ENCODE results near the gene AGAP1.

Gene AGAP1

GRCh38 chr2:235575431-235575830 is 81.6 kb downstream of the AGAP1 start:
- H3K27me3 Mint-ChIP-seq: no peaks in the 10 kb centered on the region
- H3K4me3 Mint-ChIP-seq: no peak overlapping the region
- no peaks in the 10 kb centered on the region for H3K36me3 Mint-ChIP-seq
- ATAC-seq (ENCODE audit: low read depth) (no peak), DNase-seq (ENCODE audit: low spot score in 2 of 2) (no peak)
- H3K4me1 Mint-ChIP-seq: no peaks in the 10 kb centered on the region
- peaks cover 2% of the 10 kb centered on the region for H3K9me3 Mint-ChIP-seq
- no peak overlapping the region for H3K27ac Mint-ChIP-seq

DNA sequence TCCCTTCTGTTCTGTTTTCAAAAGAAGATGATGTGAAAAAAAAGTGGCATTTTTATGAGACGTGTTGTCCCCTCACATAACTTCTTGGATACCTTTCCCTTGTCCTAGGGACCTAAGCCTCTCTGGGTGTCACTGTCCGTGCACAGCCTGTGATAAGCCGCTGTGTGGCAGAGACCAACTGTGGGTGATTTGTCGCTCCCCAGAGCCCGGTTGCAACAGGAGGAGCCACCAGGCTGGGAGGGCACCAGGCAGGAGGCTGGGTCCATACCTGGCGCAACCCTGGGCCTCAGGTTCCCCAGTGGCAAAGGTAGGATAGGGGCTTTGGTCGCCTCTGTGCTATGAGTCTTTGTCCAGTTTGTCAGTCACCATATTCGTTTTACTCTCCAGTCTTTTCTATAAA is 82.1 kb downstream of the AGAP1 start:
- no peak overlapping the region for H3K27ac Mint-ChIP-seq
- no peaks in the 10 kb centered on the region for H3K36me3 Mint-ChIP-seq
- DNase-seq (ENCODE audit: low spot score in 2 of 2): no peak
- H3K4me3 Mint-ChIP-seq: no peak overlapping the region
- no peak for ATAC-seq (ENCODE audit: low read depth)
- H3K27me3 Mint-ChIP-seq: no peaks in the 10 kb centered on the region
- peaks cover 2% of the 10 kb centered on the region for H3K9me3 Mint-ChIP-seq
- no peaks in the 10 kb centered on the region for H3K4me1 Mint-ChIP-seq

- Mint-ChIP-seq H3K36me3 (no peaks in the 10 kb centered on the region), H3K27me3 (no peaks in the 10 kb centered on the region), H3K4me3 (no peak overlapping the region), H3K4me1 (no peaks in the 10 kb centered on the region), H3K27ac (no peak overlapping the region), H3K9me3 (peaks cover 2% of the 10 kb centered on the region)
- DNase-seq (ENCODE audit: low spot score in 2 of 2): no peak
- no peak for ATAC-seq (ENCODE audit: low read depth)
Observed at GRCh38 chr2:235576337-235576910, 82.6 kb downstream of the AGAP1 start.

DNA sequence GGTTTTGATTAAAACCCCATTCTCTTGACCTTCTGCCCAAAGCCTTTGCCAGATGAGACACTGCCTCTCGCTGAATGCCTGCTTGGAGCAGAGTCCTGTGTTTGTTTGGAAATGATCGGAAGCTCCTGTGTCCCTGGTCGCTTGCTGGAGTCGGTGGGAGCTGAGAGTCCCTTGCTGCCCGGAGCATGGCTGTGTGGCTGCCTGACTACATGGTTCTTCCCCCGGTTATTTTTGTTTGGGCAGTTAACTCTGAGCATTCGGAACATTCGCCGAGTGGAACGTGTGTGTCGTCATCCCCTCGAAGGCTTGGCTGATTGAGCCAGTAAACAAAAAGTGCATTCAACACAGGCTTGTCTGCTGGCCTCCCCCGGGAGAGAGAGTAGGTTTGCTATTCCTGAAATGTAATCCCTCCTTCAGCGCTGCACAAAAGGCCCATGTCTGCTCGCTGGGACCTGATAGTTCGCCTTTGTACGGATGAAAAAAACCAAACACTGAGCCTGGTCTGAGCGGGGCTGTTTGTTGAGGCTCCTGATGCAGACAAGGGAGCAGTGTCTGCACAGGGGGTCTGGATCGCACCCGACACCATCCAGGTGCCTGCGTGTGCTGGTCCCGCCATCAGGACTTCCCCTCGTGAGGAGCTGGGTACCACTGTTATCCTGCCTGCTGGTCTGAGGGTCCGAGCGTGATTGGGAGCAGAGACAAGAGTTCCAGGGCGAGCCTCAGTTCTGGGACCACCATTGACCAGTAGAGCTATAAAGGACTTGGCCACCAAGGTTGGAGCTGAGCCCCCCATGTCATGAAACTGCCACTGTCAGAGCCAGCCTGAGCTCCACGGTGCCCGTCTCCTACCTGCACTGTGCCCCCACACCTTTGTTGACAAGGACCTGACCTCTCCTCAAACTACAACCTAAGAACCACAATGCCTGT is 83.8 kb downstream of the AGAP1 start:
- Mint-ChIP-seq H3K27ac (no peak overlapping the region), H3K4me1 (no peaks in the 10 kb centered on the region), H3K4me3 (no peak overlapping the region), H3K9me3 (peaks cover 2% of the 10 kb centered on the region), H3K36me3 (no peaks in the 10 kb centered on the region), H3K27me3 (no peaks in the 10 kb centered on the region)
- DNase-seq (ENCODE audit: low spot score in 2 of 2) (no peak), ATAC-seq (ENCODE audit: low read depth) (no peak)

DNA sequence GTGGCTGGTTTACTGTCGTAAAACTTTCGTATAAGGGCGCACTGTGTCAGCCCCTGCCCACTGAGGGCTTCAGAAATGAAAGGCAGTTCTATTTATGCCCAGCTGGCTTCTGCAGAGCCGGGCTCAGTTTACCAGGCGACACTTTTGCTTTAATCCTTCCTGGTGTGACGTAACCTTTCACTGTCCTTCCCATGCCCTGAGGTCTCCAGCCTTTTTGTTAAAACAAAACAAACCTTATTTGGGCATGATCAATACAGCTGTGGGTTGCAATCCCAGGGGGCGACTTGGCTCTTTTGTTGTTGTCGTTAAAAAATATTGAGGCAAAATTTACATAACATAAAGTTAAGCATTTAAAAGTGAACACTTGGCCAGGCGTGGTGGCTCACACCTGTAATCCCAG is 85.3 kb downstream of the AGAP1 start:
- no peaks in the 10 kb centered on the region for H3K4me1 Mint-ChIP-seq
- no peaks in the 10 kb centered on the region for H3K36me3 Mint-ChIP-seq
- no peak overlapping the region for H3K4me3 Mint-ChIP-seq
- no peaks in the 10 kb centered on the region for H3K27me3 Mint-ChIP-seq
- H3K9me3 Mint-ChIP-seq: peaks cover 2% of the 10 kb centered on the region
- no peak for ATAC-seq (ENCODE audit: low read depth)
- DNase-seq (ENCODE audit: low spot score in 2 of 2): no peak
- H3K27ac Mint-ChIP-seq: no peak overlapping the region

DNA sequence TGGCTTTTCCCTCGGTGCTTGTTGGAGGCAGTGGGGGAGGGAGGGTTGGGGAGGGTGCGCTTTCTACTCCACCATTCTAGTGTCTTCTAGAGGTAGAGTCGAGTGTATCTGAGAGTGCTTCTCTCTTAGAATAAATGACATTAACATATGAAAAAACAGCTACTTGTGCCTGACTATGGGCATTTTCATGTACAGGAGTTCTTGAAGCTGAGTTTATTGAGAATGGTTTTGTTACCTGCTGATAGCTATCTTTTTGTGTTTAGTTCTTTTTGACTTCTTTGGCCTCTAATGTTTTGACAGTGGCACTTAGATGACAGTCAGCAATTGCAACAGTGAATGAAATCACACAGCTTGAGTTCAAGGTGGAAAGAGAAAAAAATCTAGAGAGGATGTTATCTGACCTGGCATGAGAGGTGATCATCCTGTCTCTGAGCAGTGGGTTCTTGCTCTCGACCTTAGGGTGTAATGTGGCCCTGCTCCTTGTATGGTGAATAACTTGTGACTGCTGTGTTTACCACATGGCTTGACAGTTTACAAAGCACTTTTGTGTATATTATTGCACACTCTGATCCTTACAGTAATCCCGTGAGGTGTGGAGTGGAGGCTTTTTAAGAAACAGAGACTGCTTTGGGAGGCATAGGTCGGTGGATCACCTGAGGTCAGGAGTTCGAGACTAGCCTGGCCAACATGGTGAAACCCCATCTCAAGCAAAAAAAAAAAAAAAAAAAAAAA is 86.7 kb downstream of the AGAP1 start:
- peaks cover 2% of the 10 kb centered on the region for H3K9me3 Mint-ChIP-seq
- ATAC-seq (ENCODE audit: low read depth) (no peak), DNase-seq (ENCODE audit: low spot score in 2 of 2) (no peak)
- H3K36me3 Mint-ChIP-seq: no peaks in the 10 kb centered on the region
- no peak overlapping the region for H3K4me3 Mint-ChIP-seq
- peaks cover 2% of the 10 kb centered on the region for H3K27me3 Mint-ChIP-seq
- H3K4me1 Mint-ChIP-seq: no peaks in the 10 kb centered on the region
- H3K27ac Mint-ChIP-seq: no peak overlapping the region

GRCh38 chr2:235582081-235582686 is 88.3 kb downstream of the AGAP1 start:
- no peaks in the 10 kb centered on the region for H3K36me3 Mint-ChIP-seq
- no peak overlapping the region for H3K4me3 Mint-ChIP-seq
- H3K27ac Mint-ChIP-seq: no peak overlapping the region
- peaks cover 2% of the 10 kb centered on the region for H3K9me3 Mint-ChIP-seq
- H3K27me3 Mint-ChIP-seq: peaks cover 2% of the 10 kb centered on the region
- DNase-seq (ENCODE audit: low spot score in 2 of 2): no peak
- H3K4me1 Mint-ChIP-seq: no peaks in the 10 kb centered on the region
- no peak for ATAC-seq (ENCODE audit: low read depth)

DNA sequence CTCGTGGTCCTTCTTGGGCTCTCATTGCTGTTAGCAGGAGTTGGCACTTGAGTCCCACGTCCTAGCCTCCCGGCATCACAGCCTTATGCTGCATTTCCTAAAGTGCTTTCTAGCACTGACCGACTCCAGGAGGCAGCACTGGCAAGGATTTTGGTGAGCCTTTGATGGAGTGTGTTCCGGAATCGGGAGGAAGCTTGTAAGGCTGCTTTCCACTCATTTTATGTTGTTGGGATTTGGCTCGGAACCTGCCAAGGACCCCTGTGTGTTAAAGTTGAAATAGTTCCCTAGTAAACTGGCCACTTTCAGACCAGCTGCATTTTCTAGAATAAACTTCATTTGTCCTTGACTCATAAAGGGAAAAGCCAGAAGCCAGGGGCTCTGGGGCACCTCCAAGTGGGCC is 88.9 kb downstream of the AGAP1 start:
- no peak overlapping the region for H3K27ac Mint-ChIP-seq
- H3K27me3 Mint-ChIP-seq: peaks cover 2% of the 10 kb centered on the region
- ATAC-seq (ENCODE audit: low read depth) (no peak), DNase-seq (ENCODE audit: low spot score in 2 of 2) (no peak)
- no peak overlapping the region for H3K4me3 Mint-ChIP-seq
- no peaks in the 10 kb centered on the region for H3K36me3 Mint-ChIP-seq
- no peaks in the 10 kb centered on the region for H3K4me1 Mint-ChIP-seq
- peaks cover 2% of the 10 kb centered on the region for H3K9me3 Mint-ChIP-seq

DNA sequence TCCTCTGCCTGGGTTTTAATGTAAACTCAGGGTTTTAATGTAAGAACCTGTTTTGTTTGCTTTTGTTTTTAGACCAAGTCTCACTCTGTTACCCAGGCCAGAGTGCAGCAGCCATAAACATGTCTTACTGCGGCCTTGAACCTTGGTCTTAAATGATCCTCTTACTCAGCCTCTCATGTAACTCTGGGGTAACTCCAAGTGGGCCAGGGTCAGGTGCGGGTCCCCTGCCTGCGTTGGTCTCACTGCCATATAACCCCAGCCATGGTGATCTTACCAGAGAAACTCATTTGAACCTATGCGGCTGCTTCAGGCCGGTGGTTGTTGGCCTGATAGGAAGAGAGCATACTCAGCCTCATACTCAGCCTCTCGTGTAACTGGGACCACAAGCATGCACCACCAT is 89.3 kb downstream of the AGAP1 start:
- Mint-ChIP-seq H3K27me3 (peaks cover 2% of the 10 kb centered on the region), H3K27ac (no peak overlapping the region), H3K36me3 (no peaks in the 10 kb centered on the region), H3K9me3 (peaks cover 2% of the 10 kb centered on the region), H3K4me3 (no peak overlapping the region), H3K4me1 (no peaks in the 10 kb centered on the region)
- ATAC-seq (ENCODE audit: low read depth) (no peak), DNase-seq (ENCODE audit: low spot score in 2 of 2) (no peak)

DNA sequence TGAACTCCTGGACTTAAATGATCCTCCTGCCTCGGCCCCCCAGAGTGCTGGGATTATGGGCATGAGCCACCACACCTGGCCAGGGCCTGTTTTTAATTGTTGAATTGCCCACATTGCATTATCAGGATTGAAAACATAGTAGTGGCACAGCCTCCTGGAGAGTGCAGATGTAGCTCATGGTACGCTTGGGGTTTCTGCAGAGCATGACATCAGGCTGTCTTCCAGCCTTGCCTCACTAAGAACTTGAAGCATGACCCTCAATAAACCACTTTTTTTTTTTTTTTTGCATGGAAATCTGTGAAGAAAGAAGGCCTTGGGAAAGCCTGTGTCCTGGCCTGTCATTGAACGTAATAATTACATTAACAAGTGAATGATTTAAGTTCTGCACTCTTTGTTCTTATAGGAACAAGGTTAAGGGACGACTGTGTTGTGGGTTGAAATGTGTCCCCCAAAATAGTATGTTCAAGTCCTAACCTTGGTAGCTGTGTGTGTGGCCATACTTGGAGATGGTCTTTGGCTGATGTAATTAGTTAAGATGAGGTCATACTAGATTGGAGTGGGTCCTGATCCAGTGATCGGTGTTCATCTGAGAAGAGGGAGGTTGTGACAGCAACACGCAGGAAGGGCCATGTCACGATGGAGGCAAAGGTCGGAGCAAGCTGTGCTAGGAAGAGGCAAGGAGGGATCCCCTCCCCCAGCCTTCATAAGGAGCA is 90.2 kb downstream of the AGAP1 start:
- H3K36me3 Mint-ChIP-seq: no peaks in the 10 kb centered on the region
- H3K4me3 Mint-ChIP-seq: no peak overlapping the region
- ATAC-seq (ENCODE audit: low read depth) (no peak), DNase-seq (ENCODE audit: low spot score in 2 of 2) (no peak)
- no peaks in the 10 kb centered on the region for H3K4me1 Mint-ChIP-seq
- peaks cover 2% of the 10 kb centered on the region for H3K9me3 Mint-ChIP-seq
- peaks cover 2% of the 10 kb centered on the region for H3K27me3 Mint-ChIP-seq
- no peak overlapping the region for H3K27ac Mint-ChIP-seq

DNA sequence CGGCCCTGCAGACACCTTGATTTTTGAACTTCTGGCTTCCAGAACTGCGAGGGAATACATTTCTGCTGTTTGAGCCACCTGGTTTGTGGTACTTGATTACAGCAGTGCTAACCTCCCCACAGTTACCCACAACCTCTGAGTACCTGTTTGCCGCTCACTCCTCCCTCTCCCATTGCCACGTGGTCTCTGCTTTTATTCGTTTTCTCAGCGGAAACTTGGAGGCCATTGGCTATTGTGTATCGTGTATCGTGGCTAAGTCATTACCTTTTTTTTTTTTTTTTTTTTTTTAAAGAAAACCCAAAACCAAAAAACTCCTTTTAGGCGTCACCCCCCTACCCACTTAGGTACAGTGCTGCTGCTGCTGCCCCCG is 90.8 kb downstream of the AGAP1 start:
- H3K27ac Mint-ChIP-seq: no peak overlapping the region

GRCh38 chr2:235587202-235587601 is 93.4 kb downstream of the AGAP1 start:
- Mint-ChIP-seq H3K36me3 (no peaks in the 10 kb centered on the region), H3K9me3 (no peaks in the 10 kb centered on the region), H3K4me1 (no peaks in the 10 kb centered on the region), H3K27ac (no peak overlapping the region), H3K4me3 (no peak overlapping the region), H3K27me3 (peaks cover 2% of the 10 kb centered on the region)
- DNase-seq (ENCODE audit: low spot score in 2 of 2) (no peak), ATAC-seq (ENCODE audit: low read depth) (no peak)

More for the DNA sequence above, 90.8 kb downstream of the AGAP1 start:
- H3K4me1 Mint-ChIP-seq: no peaks in the 10 kb centered on the region
- peaks cover 2% of the 10 kb centered on the region for H3K9me3 Mint-ChIP-seq
- H3K4me3 Mint-ChIP-seq: no peak overlapping the region
- peaks cover 2% of the 10 kb centered on the region for H3K27me3 Mint-ChIP-seq
- ATAC-seq (ENCODE audit: low read depth) (no peak), DNase-seq (ENCODE audit: low spot score in 2 of 2) (no peak)
- no peaks in the 10 kb centered on the region for H3K36me3 Mint-ChIP-seq

GRCh38 chr2:235588750-235589149 is 94.9 kb downstream of the AGAP1 start:
- Mint-ChIP-seq H3K27me3 (peaks cover 2% of the 10 kb centered on the region), H3K4me1 (no peaks in the 10 kb centered on the region), H3K36me3 (no peaks in the 10 kb centered on the region), H3K27ac (no peak overlapping the region), H3K4me3 (no peak overlapping the region), H3K9me3 (no peaks in the 10 kb centered on the region)
- ATAC-seq (ENCODE audit: low read depth): no peak
- DNase-seq (ENCODE audit: low spot score in 2 of 2): no peak

Measured in memory B cell (primary cell).